ENCODE measurements around the gene LMF2.
"Not testable (repeated sequence)": the region's sequence is repeated elsewhere in the genome, so short reads cannot be mapped to it uniquely, and the experiment has no call there.

The LMF2 gene, protein sequence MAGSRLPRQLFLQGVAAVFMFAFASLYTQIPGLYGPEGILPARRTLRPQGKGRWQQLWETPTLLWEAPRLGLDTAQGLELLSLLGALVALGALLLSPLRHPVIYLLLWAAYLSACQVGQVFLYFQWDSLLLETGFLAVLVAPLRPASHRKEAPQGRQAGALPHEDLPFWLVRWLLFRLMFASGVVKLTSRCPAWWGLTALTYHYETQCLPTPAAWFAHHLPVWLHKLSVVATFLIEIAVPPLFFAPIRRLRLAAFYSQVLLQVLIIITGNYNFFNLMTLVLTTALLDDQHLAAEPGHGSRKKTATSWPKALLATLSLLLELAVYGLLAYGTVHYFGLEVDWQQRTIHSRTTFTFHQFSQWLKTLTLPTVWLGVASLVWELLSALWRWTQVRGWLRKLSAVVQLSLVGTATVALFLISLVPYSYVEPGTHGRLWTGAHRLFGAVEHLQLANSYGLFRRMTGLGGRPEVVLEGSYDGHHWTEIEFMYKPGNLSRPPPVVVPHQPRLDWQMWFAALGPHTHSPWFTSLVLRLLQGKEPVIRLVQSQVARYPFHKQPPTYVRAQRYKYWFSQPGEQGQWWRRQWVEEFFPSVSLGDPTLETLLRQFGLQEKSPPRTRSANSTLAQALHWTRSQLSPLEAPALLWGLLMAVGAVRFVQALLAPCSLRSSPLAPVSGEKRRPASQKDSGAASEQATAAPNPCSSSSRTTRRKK

DNA sequence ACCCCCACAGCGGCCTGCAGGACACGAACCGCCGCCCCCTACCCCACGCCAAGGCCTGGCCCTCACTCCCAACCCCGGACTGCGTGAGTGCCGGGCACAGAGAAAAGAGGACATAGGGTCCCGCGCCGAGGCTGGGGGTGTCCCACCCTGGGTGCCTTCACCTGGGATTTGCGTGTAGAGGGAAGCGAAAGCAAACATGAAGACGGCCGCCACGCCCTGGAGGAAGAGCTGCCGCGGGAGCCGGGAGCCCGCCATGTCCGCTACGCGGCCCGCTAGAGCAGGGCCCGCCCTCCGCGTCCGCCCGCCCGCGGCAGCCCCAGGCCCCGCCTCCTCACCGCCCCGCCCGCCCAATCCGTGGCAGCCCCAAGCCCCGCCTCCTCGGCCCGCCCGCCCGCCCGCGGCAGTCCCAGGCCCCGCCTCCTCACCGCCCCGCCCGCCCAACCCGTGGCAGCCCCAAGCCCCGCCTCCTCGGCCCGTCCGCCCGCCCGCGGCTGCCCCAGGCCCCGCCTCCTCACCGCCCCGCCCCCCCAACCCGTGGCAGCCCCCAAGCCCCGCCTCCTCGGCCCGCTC, at the start of gene LMF2:
LMF2 (minus strand) TSS at position 282 of the 570 bp plus-strand sequence; CDS start at position 255, 27 bp downstream.
- Histone ChIP-seq H3K27ac (peak within 1 kb of the TSS; percentile 73 to 96 (median 93)), H3K4me3 (peak within 1 kb of the TSS; percentile 77 to 98 (median 92))

DNA sequence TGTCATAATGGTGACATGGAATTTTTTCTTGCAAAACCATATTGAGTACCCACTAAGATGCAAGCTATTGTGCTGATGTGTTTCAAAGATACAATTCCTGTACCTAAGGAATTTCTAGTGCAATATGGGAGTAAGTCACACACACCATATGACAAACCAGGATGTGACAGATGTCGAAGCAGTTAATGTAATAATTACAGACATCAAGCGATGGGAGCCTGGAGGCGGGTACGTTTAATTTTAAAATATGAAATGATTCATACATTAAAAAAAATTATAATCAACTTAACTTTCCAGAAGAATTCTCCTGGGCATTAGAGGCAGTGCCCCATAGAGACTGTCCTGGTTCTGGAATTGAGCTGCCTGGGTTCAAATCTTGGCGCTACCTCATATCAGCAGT, 49.2 kb upstream of the LMF2 start:
- no peak overlapping the region for H3K27ac ChIP-seq
- H3K4me3 ChIP-seq: no peak overlapping the region

DNA sequence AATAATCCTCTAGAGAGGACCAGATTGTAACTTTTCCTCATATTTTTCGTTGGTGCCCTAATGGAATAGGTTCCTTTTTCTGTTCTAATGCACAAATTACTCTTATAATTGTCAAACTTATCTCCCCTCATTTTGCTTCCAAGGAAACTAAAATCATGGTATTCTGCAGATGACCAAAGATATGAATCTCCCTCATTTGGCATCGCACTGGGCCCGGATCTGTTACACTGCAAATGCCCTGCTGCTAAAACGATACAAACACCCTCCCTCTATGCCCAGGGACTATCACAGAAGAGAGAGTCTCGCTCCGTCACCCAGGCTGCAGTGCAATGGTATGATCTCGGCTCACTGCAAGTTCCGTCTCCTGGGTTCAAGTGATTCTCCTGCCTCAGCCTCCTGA, 45.8 kb upstream of the LMF2 start:
- Histone ChIP-seq H3K27ac (no peak overlapping the region), H3K4me3 (no peak overlapping the region)

DNA sequence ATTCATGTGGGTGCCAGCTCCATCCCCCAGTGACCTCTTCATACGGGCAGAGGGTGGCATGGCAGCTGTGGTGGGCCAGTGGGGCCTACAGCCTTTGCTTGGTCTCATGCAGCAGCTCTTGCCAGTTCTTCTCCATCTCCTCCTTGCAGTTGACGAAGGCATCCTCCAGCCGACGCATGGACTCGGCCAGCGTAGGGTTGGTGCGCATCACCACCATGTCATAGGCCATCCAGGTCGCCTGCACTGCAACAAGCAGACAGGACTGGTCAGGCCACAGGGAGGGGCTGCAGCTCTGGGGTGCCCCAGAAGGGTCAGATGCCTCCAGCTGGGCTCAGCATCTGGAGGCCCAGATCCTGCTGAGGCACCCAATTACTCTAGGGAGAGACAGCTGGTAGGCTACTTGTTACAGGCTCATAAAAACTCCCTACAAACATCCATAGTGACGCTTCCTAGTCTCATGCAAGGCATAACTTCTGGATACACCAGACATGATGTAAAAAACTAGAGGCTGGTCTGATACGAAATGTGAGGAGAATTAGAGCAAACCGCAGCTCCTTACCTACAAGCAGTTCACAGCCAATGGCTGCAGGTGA, 43.8 kb upstream of the LMF2 start:
- Histone ChIP-seq H3K27ac (no peak overlapping the region), H3K4me3 (no peak overlapping the region)

DNA sequence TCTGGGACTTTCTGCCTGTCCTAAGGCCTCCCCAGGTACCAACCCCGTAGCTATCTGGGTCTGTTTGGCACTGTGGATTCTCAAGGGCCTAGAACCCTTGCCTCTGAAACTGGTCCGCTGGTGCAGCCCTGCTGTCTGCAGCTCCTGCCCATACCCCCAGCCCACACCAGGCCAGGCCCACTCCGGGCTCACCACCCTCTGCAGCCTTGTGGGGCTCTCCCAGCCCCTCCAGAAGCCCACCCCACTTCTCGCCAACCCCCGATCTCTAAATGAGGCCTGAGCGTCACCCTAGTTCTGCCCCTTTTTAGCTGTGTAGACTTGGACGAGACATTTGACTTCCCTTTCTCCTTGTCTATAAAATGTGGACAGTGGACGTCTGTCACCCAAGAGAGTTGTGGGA, 42.9 kb upstream of the LMF2 start:
- no peak overlapping the region for H3K27ac ChIP-seq
- no peak overlapping the region for H3K4me3 ChIP-seq

DNA sequence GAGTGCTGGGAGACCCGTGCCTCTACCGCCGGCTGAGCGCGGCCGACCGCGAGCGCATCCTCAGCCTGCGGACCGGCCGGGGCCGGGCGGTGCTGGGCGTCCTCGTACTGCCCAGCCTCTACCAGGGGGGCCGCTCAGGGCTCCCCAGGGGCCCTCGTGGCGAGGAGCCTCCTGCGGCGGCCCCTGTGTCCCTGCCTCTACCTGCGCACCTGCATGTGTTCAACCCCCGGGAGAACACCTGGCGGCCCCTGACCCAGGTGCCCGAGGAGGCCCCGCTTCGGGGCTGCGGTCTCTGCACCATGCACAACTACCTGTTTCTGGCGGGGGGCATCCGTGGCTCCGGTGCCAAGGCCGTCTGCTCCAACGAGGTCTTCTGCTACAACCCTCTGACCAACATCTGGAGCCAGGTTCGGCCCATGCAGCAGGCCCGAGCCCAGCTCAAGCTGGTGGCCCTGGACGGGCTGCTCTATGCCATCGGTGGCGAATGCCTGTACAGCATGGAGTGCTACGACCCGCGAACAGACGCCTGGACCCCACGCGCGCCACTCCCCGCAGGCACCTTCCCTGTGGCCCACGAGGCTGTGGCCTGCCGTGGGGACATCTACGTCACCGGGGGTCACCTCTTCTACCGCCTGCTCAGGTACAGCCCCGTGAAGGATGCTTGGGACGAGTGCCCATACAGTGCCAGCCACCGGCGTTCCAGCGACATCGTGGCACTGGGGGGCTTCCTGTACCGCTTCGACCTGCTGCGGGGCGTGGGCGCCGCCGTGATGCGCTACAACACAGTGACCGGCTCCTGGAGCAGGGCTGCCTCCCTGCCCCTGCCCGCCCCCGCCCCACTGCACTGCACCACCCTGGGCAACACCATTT, 41.7 kb upstream of the LMF2 start:
- Histone ChIP-seq H3K27ac (peak overlapping the region in 19 of 21 experiments; percentile 13 to 100 (median 75)), H3K4me3 (peak overlapping the region; percentile 2 to 41 (median 30))

DNA sequence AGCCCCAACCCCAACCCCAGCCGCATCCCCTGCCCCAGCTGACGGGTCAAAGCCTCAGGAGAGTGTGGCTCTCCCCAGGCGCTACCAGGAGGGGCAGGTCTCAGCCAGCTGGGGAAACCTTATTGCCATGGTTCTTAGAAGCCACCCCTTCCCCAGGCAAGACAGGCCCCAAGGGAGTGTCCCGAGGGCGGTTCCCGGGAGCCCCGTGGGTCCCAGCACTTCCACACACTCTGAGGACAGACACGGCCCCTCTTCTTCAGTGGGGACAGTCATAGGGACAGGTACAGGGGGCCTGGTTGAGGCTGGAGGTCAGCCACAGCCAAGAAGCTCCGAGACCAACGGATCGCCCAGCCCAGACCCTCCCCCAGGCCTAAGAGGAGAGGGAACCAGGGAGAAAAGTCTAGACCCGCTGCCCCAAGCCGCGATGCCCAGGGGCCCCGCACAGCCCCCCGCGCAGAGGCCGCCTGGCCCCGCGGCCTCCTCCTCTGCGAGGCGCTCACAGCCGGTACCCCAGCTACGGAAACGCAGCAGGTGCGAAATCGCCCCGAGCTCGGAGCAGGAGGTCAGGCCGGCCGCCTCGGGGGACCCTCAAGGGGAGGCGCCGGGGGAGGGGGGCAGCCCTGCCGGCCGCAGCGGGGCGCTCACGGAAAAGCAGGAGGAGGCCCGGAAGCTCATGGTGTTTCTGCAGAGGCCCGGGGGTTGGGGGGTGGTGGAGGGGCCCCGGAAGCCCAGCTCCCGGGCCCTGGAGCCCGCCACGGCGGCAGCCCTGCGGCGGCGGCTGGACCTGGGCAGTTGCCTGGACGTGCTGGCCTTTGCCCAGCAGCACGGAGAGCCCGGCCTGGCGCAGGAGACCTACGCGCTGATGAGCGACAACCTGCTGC, 40.8 kb upstream of the LMF2 start:
- Histone ChIP-seq H3K27ac (peak overlapping the region in 19 of 21 experiments; percentile 13 to 100 (median 75)), H3K4me3 (peak overlapping the region; percentile 2 to 41 (median 30))

DNA sequence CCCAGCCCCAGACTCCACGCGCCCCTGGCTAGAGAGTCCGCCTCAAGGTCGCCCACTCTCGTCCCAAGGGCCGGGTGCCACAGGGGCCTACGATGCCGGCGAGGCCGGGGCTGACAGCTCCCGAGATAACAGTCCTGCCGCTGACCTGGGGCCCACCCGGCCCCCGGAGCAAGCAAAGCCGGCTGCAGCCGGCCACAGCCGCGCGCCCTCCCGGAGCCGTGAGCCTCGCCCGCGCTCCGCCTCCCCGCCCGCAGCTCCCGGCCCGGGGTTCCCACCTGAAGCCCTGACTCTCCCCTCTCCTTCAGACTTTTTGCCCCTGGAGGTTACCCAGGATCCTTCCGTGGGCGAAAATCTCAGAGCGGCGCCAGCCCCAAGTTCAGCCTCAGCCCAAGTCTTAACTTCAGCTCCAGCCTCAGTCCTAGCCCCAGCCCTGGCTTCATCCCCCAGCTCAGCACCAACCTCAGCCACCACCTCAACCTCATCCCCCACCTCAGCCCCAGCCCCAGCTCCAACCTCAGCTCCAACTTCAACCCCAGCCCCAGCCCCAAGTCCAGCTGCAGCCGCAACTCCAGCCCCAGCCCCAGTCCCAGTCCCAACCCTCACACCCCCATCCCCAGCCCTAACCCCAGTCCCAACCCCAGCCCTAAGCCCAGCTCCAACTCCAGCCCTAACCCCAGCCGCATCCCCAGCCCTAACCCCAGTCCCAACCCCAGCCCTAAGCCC, 39.9 kb upstream of the LMF2 start:
- Histone ChIP-seq H3K27ac (peak overlapping the region in 13 of 21 experiments; percentile 30 to 100 (median 89)), H3K4me3 (peak overlapping the region in 6 of 7 experiments; percentile 2 to 35 (median 10))

DNA sequence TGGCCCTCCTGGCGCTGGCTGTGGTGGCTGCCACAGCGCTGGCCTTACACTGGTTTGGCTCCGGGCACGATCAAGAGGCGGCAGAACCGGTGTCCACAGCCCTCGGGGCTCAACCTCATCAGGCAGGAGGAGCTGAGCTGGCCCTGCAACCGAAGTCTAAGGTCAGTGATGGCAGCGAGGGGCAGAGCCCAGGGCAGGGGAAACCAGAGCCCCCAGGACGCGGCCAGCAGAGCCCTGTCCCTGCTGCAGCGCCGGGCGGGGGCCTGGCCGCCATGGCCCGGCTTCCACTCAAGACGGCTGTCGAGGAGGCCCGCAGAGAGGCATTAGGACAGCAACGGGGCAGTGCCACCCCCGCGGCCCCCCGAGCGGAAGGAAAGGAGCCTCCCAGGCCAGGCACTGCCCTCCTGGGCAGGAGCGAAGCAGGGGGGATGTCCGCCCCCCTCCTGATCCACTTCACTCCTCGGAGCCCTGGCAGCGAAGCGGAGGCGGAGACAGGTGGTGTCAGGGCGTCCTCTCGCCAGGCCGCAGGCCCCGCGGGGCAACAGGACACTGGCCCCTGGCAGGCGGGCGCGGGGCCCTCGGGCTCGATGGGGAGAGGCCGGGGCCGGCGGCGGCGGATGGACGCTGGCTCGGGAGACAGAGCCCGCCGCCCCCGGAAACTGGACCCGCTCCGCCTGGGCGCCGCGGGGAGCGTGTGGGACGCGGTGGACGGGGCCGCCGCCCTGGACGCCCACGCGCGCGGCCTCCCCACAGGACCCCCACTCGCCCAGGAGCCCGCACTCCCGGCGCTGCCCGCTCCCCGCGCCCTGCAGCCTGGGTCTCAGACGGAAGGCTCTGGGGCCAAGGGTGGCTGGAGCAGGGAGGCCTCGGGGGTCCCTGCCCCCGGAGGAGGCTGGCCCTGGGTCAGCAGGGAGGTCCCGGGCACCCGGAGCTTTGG, 39.1 kb upstream of the LMF2 start:
- Histone ChIP-seq H3K27ac (peak overlapping the region in 16 of 21 experiments; percentile 30 to 100 (median 92)), H3K4me3 (peak overlapping the region in 6 of 7 experiments; percentile 2 to 35 (median 10))

DNA sequence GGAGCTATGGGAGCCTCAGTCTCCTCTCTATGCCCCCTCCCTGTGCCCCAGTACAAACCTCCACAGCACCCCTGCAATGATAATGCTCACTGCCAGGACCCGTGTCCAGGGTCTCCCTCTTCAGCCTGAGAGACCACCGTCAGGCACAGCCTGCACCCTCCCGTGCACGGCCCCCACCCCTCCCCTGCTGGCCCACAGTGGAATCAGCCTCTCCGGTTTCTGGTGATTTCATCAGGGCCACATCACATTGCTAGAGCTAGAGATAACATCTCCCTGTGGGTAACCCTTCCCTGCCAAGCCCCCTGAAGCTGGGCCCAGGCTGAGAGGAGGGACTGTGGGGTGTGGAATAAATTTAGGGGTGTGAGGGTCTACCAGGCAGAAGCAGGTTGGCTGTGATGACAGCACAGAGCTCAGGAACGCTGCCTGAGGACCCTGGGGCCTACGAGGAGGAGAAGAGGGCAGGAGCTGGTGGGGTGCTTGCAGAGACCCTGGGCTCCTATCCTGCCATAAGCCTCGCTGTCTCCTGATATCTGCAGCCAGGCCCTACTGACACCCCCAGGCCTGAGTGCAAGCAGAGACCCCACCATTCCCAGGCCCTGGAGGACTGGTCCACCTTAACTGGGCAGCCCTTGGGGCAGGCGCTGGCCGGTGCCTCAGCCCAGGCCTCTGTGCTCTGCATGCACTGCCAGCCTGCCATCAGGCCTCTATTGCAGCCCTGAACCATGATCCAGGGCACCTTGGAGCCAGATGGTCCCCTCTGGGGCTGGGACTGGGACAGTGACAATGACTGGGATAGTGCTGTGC, 38.2 kb upstream of the LMF2 start, which contains the start of gene KLHDC7B:
KLHDC7B (plus strand) TSS at position 378 of the 804 bp plus-strand sequence; CDS start at position 723, 345 bp downstream.
- Histone ChIP-seq H3K27ac (peak within 1 kb of the TSS; percentile 32 to 100 (median 94)), H3K4me3 (peak within 1 kb of the TSS in 4 of 7 experiments; percentile 4 to 36 (median 26))

DNA sequence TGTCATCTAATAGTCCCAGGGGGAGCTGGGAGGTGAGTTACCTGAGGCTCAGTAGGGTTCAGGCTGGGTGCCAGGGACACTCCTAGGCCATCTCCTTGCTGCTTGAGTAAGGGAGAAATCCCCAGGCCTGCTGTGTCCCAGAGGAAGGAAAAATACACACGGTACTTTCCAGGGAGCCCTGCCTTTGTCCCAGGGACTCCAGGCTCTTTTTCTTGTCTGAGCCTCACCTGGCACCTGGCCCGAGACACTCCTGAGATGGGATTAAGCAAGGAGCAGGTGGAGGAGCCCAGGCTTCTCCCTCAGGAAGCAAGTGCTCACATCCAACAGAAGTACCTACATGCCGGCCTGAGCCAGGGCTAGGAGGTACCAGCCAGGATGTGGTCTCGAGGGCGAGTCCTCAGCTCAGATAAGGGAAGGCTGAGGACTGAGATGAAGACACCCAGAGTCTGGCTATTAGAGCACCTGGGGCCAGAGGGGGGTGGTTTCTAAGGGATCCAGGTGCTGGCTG, 37.3 kb upstream of the LMF2 start:
- Histone ChIP-seq H3K27ac (peak overlapping the region; percentile 38 to 100 (median 94)), H3K4me3 (peak overlapping the region in 6 of 7 experiments; percentile 5 to 36 (median 22))

DNA sequence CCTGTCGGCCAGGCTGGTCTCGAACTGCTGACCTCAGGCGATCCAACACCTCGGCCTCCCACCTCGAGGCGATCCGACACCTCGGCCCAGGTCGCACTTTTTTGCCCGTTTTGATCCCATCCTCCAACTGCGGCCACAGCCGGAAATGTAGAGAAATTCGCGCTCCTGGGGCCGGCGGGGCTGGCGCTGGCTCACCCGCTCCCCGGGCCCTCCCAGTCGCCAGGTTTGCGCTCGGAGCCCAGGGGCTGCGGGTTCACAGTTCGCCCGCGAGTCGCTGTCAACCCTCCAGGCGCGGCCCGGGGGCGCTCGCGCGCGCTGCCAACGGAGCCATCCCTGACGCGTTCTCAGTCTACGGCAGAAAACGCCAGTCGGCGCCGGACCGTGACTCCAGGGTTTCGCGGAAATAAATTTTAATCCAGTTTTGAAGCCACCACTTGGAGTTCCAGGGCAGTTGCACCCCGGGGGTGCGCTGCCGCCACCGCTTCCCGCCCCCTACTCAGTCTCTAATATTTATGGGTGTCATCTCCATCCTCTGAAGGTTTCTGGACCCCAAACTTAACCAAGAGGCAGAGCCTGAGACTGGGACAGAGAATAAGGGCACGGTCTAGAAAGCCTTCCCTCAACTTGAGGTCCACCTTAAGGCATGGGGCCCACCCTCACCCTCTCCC, 36.7 kb upstream of the LMF2 start:
- H3K4me3 ChIP-seq: peak overlapping the region; percentile 5 to 36 (median 23)

DNA sequence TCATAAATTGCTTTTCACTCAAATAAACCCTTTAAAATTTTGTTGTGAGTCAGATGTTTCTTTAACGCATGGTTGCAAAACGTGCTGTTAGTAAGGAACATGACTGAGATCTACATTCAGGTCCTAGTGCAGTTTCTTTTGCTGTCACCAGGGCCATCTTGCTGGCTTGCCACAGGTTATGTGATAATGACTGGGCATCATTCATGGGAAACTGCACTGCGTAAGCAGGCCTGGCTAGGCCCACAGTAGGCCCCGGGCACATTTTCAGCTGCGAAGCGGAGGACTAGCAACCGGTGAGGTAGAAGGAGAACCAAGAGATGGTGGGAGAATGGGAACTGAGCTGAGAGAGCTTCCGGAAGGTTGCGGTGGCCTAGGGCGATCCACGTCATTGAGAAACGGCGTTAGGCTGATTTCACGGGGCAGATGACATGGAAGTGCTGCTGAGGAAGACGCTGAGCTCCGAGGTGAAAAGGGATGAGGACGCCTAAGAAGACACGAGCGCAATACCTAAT, 35.0 kb upstream of the LMF2 start:
- no peak overlapping the region for H3K4me3 ChIP-seq
- H3K27ac ChIP-seq: peak overlapping the region; percentile 15 to 100 (median 97)

More for the DNA sequence above, 36.7 kb upstream of the LMF2 start:
- peak overlapping the region; percentile 38 to 100 (median 94) for H3K27ac ChIP-seq

DNA sequence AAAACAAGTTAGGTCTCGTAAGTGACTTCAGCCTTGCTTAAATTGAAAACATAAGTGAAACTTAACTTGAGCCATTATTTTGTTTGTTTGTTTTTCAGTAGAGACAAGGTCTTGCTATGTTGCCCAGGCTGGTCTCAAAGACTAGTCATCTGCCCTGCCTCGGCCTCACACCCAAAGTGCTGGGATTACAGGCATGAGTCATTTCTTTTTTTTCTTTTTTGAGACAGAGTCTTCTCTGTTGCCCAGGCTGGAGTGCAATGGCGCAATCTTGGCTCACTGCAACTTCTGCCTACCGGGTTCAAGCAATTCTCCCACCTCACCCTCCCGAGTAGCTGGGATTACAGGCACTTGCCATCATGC, 34.1 kb upstream of the LMF2 start:
- peak overlapping the region; percentile 82 to 100 (median 97) for H3K27ac ChIP-seq
- not testable (repeated sequence) for H3K4me3 ChIP-seq
